Measurements from ENCODE around the gene ENC1.

The ENC1 gene

DNA sequence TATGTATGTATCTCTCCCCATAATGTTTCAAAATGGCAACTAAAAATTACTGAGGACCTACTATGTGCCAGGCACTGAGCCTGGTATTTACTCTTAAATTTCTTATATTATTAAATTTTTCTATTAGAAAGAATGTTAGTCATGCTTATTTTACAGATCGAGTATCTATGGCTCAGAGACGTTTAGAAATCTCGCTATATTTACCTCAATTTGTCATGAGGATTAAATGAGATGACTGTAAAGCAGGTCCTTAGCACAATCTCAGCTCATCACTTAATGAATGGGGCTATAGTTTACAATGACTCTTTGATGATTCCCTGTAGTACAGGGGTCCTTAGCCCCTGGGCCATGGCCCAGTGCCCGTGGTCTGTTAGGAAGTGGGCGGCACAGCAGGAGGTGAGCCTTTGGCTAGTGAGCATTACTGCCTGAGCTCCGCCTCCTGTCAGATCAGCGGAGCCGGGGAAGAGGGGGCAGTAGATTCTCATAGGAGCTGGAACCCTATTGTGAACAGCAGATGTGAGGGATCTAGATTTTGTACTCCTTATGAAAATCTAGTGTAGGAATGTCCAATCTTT lies 15.5 kb downstream of the ENC1 start:
- no peak for DNase-seq (ENCODE audit: insufficient read length, low spot score)
- no peak for FAIRE-seq
- no peak for TF ChIP-seq CTCF (IDR thresholded peaks at IDR 0.05; ENCODE audit: insufficient read depth, missing control alignments)

GRCh38 chr5:74624501-74624900 lies 16.0 kb downstream of the ENC1 start:
- FAIRE-seq = no peak
- TF ChIP-seq CTCF (IDR thresholded peaks at IDR 0.05; ENCODE audit: insufficient read depth, missing control alignments) = no peak
- DNase-seq (ENCODE audit: insufficient read length, low spot score) = no peak

DNA sequence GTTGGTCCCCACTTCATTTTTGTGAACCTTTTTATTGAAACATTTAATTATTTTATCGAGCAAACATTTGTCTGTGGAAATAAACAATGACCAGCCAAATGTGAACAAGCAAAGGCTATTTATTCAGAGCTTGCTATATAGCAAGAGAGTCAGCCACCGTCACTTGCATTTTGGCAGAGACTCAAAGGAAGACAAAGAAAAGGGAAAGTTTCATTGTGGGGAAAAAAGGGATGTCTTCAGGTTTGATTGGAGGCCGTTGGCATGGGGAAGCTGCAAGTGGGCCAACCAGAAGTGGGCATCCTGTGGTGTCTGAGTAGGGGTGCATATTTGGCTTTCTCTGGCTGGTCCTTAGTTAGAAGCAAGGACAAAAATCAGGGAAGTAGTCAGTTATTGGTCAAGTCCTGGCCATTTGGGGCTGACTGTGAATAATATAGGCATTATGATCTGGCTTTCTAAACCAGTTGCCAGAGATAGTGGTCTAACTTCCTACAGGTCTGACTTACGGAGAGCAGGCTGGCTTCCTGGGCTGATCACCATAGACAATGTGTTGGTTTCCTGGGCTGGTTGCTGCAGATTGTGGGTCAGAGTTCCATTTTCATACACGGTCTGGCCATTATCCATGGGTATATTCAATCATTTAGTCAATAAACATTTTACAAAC lies 16.6 kb downstream of the ENC1 start:
- no peak for TF ChIP-seq CTCF (IDR thresholded peaks at IDR 0.05; ENCODE audit: insufficient read depth, missing control alignments)
- FAIRE-seq = no peak
- DNase-seq (ENCODE audit: insufficient read length, low spot score) = no peak

GRCh38 chr5:74623006-74623611 lies 17.4 kb downstream of the ENC1 start:
- no peak for TF ChIP-seq CTCF (IDR thresholded peaks at IDR 0.05; ENCODE audit: insufficient read depth, missing control alignments)
- FAIRE-seq (peak; percentile 94), DNase-seq (ENCODE audit: insufficient read length, low spot score) (no peak)

- DNase-seq (ENCODE audit: insufficient read length, low spot score) (no peak), FAIRE-seq (peak; percentile 48)
- TF ChIP-seq CTCF (IDR thresholded peaks at IDR 0.05; ENCODE audit: insufficient read depth, missing control alignments) = no peak
Observed at GRCh38 chr5:74622122-74622521, 18.4 kb downstream of the ENC1 start.

DNA sequence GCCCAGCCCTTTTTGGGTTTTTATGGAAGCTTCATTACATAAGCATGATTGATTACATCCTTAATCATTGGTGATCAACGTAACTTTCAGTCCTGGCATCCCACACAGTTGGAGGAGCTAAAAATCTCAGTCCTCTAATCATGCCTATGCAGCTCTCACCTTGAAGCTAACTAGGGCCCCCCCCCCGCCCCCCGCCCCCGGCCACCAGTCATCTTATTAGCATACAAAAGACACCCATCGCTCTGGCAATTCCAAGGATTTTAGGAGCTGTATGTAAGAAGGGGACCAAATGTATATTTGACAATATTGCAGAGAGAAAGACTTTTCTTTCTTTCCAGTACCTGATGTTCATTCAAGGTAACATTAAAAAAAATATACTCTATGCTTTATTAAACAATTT lies 19.0 kb downstream of the ENC1 start:
- no peak for TF ChIP-seq CTCF (IDR thresholded peaks at IDR 0.05; ENCODE audit: insufficient read depth, missing control alignments)
- DNase-seq (ENCODE audit: insufficient read length, low spot score) (no peak), FAIRE-seq (no peak)

DNA sequence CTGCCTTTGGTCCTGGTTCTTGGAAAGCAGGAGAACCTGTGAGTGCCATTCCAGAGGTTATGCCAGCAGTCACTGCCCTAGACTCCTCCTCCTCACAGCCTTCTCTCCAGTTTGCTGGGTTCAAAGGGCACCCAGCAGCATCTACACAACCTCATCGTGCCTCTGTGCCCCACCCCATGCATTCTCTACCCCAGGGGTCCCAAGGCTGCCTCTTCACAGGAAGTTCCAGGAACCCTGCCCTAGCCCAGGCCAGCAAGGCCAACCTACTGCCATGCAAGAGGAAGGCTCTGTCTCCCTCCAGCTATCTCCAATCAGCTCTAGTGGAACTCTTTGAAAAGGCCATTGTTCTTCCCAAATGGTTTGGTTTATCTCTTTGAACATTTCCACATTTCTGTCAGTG lies 21.2 kb downstream of the ENC1 start:
- no peak for TF ChIP-seq CTCF (IDR thresholded peaks at IDR 0.05; ENCODE audit: insufficient read depth, missing control alignments)
- no peak for DNase-seq (ENCODE audit: insufficient read length, low spot score)
- FAIRE-seq = no peak

All from D721Med (cell line).